Astrocyte (in vitro differentiated cells and primary cell): ENCODE data around the gene IQCK. TPM values are rescaled to one million over a fixed set of nuclear protein-coding genes. Genes with fewer than 3 reads are reported as not detected.

Experiments
- DNase-seq: peaks from one replicate; pipeline ENCODE4 v3.0.0-alpha.2; 2010; ENCODE audit warnings: low read depth
- FAIRE-seq: peaks from 2 replicates; lab custom pipeline; 2011; peaks lifted over from hg19 to GRCh38; lab: Jason Lieb, UNC
- H2AFZ ChIP-seq: 2 replicates; pipeline ENCODE4 v1.6.0; 2012; ENCODE audit warnings: low read depth, low read length, inconsistent platforms
- H3K27ac ChIP-seq: 2 replicates; pipeline ENCODE4 v1.5.1; 2011; ENCODE audit warnings: low read depth, low read length, inconsistent platforms
- H3K27me3 ChIP-seq: 2 replicates; pipeline ENCODE4 v1.6.0; 2011; ENCODE audit warnings: low read length, inconsistent platforms; ENCODE audit not compliant: insufficient read depth
- H3K36me3 ChIP-seq: 2 replicates; pipeline ENCODE4 v1.5.1; 2011; ENCODE audit warnings: low read length, inconsistent platforms; ENCODE audit not compliant: insufficient read depth
- H3K4me1 ChIP-seq: 2 replicates; pipeline ENCODE4 v1.5.1; 2011; ENCODE audit warnings: low read length, inconsistent platforms; ENCODE audit not compliant: insufficient read depth
- H3K4me2 ChIP-seq: 2 replicates; pipeline ENCODE4 v1.6.0; 2012; ENCODE audit warnings: low read length, inconsistent platforms
- H3K4me3 ChIP-seq: 2 replicates; pipeline ENCODE4 v1.5.1; 2011; ENCODE audit warnings: low read depth, mild to moderate bottlenecking, low read length, inconsistent platforms; ENCODE audit not compliant: insufficient read depth
- H3K79me2 ChIP-seq: 2 replicates; pipeline ENCODE4 v1.6.0; 2012; ENCODE audit warnings: mild to moderate bottlenecking, low read length, inconsistent platforms; ENCODE audit not compliant: insufficient read depth
- H3K9ac ChIP-seq: 2 replicates; pipeline ENCODE4 v1.6.0; 2012; ENCODE audit warnings: mild to moderate bottlenecking, low read length, inconsistent platforms
- H3K9me3 ChIP-seq: 2 replicates; pipeline ENCODE4 v1.5.1; 2012; ENCODE audit warnings: low read depth, mild to moderate bottlenecking, low read length, inconsistent platforms; ENCODE audit not compliant: insufficient read depth
- H4K20me1 ChIP-seq: 2 replicates; pipeline ENCODE4 v1.6.0; 2012; ENCODE audit warnings: low read length, inconsistent platforms; ENCODE audit not compliant: insufficient read depth
- H3K27ac Mint-ChIP-seq: one replicate; pipeline ENCODE4 v1.8.0; 2021; ENCODE audit warnings: mild to moderate bottlenecking, mixed read lengths; ENCODE audit not compliant: unreplicated experiment
- H3K27me3 Mint-ChIP-seq: one replicate; pipeline ENCODE4 v1.8.0; 2021; ENCODE audit warnings: low read depth, mixed read lengths; ENCODE audit not compliant: unreplicated experiment
- H3K36me3 Mint-ChIP-seq: one replicate; pipeline ENCODE4 v1.8.0; 2021; ENCODE audit warnings: low read depth, mixed read lengths; ENCODE audit not compliant: unreplicated experiment
- H3K4me1 Mint-ChIP-seq: one replicate; pipeline ENCODE4 v1.8.0; 2021; ENCODE audit warnings: low read depth, mixed read lengths; ENCODE audit not compliant: unreplicated experiment
- H3K4me3 Mint-ChIP-seq: one replicate; pipeline ENCODE4 v1.8.0; 2021; ENCODE audit warnings: mild to moderate bottlenecking, moderate library complexity, mixed read lengths; ENCODE audit not compliant: unreplicated experiment
- H3K9me3 Mint-ChIP-seq: one replicate; pipeline ENCODE4 v1.8.0; 2021; ENCODE audit warnings: mild to moderate bottlenecking, mixed read lengths; ENCODE audit not compliant: unreplicated experiment
- CTCF ChIP-seq: IDR thresholded peaks from 2 replicates; pipeline ENCODE4 v1.5.1; 2011; ENCODE audit warnings: low read depth, mild to moderate bottlenecking, inconsistent platforms, low read length, moderate library complexity; ENCODE audit not compliant: insufficient read depth
- EZH2 ChIP-seq: IDR thresholded peaks from 2 replicates; pipeline ENCODE4 v1.6.1; 2012; ENCODE audit warnings: mild to moderate bottlenecking, low read length, inconsistent platforms; ENCODE audit not compliant: insufficient read depth
- total RNA-seq: library from RNA; stranded (reverse); gene quantifications from 2 replicates; pipeline ENCODE4 v1.2.1, GENCODE V29; 2021

The IQCK gene
- total RNA-seq, 1 donor from 2014 or later = 5.9 TPM

- peaks cover 24% of the 10 kb centered on the region for H3K4me1 ChIP-seq
- no peak overlapping the region for H3K9ac ChIP-seq
- no peaks in the 10 kb centered on the region for H4K20me1 ChIP-seq
- no peak overlapping the region for H3K4me2 ChIP-seq
- no peaks in the 10 kb centered on the region for H3K27me3 ChIP-seq
- peaks cover 18% of the 10 kb centered on the region for H3K4me1 Mint-ChIP-seq
- FAIRE-seq (no peak), DNase-seq (no peak)
- H3K4me3 ChIP-seq = no peak overlapping the region
- no peak overlapping the region for H3K27ac ChIP-seq
- H3K9me3 ChIP-seq = no peaks in the 10 kb centered on the region
- H3K9me3 Mint-ChIP-seq = no peaks in the 10 kb centered on the region
- H3K27ac Mint-ChIP-seq = no peak overlapping the region
- peaks cover 8% of the 10 kb centered on the region for H3K36me3 Mint-ChIP-seq
- TF ChIP-seq CTCF = no peak
- TF ChIP-seq EZH2 = no peak
- no peaks in the 10 kb centered on the region for H3K27me3 Mint-ChIP-seq
- no peak overlapping the region for H3K4me3 Mint-ChIP-seq
- no peaks in the 10 kb centered on the region for H3K36me3 ChIP-seq
- no peaks in the 10 kb centered on the region for H3K79me2 ChIP-seq
- H2AFZ ChIP-seq = no peak overlapping the region
Observed at GRCh38 chr16:19856120-19856519, 138.0 kb downstream of the IQCK start.

- Histone ChIP-seq H3K9me3 (no peaks in the 10 kb centered on the region), H2AFZ (peak overlapping the region; percentile 32), H3K27me3 (no peaks in the 10 kb centered on the region), H3K27ac (peak overlapping the region; percentile 44), H3K4me3 (no peak overlapping the region), H4K20me1 (no peaks in the 10 kb centered on the region), H3K4me1 (peaks cover 27% of the 10 kb centered on the region), H3K36me3 (no peaks in the 10 kb centered on the region), H3K79me2 (no peaks in the 10 kb centered on the region), H3K9ac (peak overlapping the region; percentile 29), H3K4me2 (peak overlapping the region; percentile 71)
- no peak overlapping the region for H3K27ac Mint-ChIP-seq
- H3K9me3 Mint-ChIP-seq = no peaks in the 10 kb centered on the region
- peaks cover 21% of the 10 kb centered on the region for H3K4me1 Mint-ChIP-seq
- peaks cover 8% of the 10 kb centered on the region for H3K36me3 Mint-ChIP-seq
- H3K4me3 Mint-ChIP-seq = no peak overlapping the region
- H3K27me3 Mint-ChIP-seq = no peaks in the 10 kb centered on the region
- no peak for TF ChIP-seq EZH2
- TF ChIP-seq CTCF = no peak
- FAIRE-seq = no peak
- no peak for DNase-seq
Observed at GRCh38 chr16:19857593-19858339, 139.7 kb downstream of the IQCK start.
